Measurements from ENCODE around the gene KAZN.

DNA sequence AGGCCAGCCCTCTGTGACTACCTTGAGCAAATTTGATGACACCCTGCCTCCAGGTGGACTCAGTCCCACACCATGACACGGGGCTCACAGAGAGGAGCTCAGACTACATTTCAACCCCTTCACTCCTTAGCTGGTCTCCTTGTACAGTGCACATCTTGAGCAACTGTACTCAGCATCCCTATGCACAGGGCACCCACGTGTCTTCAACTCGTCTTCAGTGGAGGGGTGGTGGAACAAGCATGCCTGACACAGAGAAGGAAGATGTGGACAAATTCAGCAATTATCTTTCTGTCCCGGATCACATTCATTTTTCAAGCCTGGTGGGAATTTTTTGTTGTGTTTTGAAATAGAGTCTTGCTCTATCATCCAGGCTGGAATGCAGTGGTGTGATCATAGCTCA lies 213.7 kb downstream of the KAZN start:
- no peak for TF ChIP-seq ARNTL (CRISPR knock-in tag; IDR thresholded peaks at IDR 0.05; ENCODE audit: borderline replicate concordance, low read depth)
- TF ChIP-seq SNAI2 (CRISPR knock-in tag; IDR thresholded peaks at IDR 0.05), result no peak
- TF ChIP-seq, protein P1, sequence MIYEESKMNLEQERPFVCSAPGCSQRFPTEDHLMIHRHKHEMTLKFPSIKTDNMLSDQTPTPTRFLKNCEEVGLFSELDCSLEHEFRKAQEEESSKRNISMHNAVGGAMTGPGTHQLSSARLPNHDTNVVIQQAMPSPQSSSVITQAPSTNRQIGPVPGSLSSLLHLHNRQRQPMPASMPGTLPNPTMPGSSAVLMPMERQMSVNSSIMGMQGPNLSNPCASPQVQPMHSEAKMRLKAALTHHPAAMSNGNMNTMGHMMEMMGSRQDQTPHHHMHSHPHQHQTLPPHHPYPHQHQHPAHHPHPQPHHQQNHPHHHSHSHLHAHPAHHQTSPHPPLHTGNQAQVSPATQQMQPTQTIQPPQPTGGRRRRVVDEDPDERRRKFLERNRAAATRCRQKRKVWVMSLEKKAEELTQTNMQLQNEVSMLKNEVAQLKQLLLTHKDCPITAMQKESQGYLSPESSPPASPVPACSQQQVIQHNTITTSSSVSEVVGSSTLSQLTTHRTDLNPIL (CRISPR knock-in tag; IDR thresholded peaks at IDR 0.05; ENCODE audit: low read depth), result no peak
- TF ChIP-seq, protein P2, sequence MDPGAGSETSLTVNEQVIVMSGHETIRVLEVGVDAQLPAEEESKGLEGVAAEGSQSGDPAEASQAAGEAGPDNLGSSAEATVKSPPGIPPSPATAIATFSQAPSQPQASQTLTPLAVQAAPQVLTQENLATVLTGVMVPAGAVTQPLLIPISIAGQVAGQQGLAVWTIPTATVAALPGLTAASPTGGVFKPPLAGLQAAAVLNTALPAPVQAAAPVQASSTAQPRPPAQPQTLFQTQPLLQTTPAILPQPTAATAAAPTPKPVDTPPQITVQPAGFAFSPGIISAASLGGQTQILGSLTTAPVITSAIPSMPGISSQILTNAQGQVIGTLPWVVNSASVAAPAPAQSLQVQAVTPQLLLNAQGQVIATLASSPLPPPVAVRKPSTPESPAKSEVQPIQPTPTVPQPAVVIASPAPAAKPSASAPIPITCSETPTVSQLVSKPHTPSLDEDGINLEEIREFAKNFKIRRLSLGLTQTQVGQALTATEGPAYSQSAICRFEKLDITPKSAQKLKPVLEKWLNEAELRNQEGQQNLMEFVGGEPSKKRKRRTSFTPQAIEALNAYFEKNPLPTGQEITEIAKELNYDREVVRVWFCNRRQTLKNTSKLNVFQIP (CRISPR knock-in tag; IDR thresholded peaks at IDR 0.05; ENCODE audit: borderline replicate concordance, low read depth), result no peak
- TF ChIP-seq, protein P3, sequence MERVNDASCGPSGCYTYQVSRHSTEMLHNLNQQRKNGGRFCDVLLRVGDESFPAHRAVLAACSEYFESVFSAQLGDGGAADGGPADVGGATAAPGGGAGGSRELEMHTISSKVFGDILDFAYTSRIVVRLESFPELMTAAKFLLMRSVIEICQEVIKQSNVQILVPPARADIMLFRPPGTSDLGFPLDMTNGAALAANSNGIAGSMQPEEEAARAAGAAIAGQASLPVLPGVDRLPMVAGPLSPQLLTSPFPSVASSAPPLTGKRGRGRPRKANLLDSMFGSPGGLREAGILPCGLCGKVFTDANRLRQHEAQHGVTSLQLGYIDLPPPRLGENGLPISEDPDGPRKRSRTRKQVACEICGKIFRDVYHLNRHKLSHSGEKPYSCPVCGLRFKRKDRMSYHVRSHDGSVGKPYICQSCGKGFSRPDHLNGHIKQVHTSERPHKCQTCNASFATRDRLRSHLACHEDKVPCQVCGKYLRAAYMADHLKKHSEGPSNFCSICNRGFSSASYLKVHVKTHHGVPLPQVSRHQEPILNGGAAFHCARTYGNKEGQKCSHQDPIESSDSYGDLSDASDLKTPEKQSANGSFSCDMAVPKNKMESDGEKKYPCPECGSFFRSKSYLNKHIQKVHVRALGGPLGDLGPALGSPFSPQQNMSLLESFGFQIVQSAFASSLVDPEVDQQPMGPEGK (CRISPR knock-in tag; IDR thresholded peaks at IDR 0.05; ENCODE audit: borderline replicate concordance), result no peak
- TF ChIP-seq ZFP30 (CRISPR knock-in tag; IDR thresholded peaks at IDR 0.05), result no peak
- TF ChIP-seq ZNF70 (CRISPR knock-in tag; IDR thresholded peaks at IDR 0.05), result no peak
- TF ChIP-seq TCF4 (CRISPR knock-in tag; IDR thresholded peaks at IDR 0.05; ENCODE audit: borderline replicate concordance), result no peak
